Ovary (tissue), 9 donors: Measurements from ENCODE around the gene AMIGO1. TPM values are rescaled to one million over a fixed set of nuclear protein-coding genes. Genes with fewer than 3 reads are reported as not detected.

Source experiments
- DNase-seq, 5 donors: peaks; one replicate each; pipeline ENCODE4 v3.0.0-alpha.2; 2019 to 2020
- H3K27ac ChIP-seq, 2 donors: fragments of 200-600 bp; one replicate each; pipeline versions ENCODE4 v1.5.1 to v1.8.0; 2019 to 2022
- H3K27me3 ChIP-seq: fragments of 200-600 bp; one replicate; pipeline ENCODE4 v1.8.0; 2022
- H3K36me3 ChIP-seq: fragments of 200-600 bp; sonication (generic); one replicate; pipeline ENCODE4 v1.5.1; 2019
- H3K4me1 ChIP-seq: one replicate; pipeline ENCODE4 v1.8.1; 2013; ENCODE audit warnings: mild to moderate bottlenecking, moderate library complexity; ENCODE audit not compliant: insufficient read depth
- H3K4me3 ChIP-seq: fragments of 200-600 bp; sonication (generic); one replicate; pipeline ENCODE4 v1.5.1; 2017
- H3K9me3 ChIP-seq, 2 donors: fragments of 200-600 bp in 1 of 2; sonication (generic) in 1 of 2; one replicate each; pipeline versions ENCODE4 v1.5.1 to v1.8.1; 2013 to 2019; ENCODE audit warnings: mild to moderate bottlenecking in 1 of 2, moderate library complexity in 1 of 2
- CTCF ChIP-seq, 3 donors: fragments of 450-650 bp in 2 of 3; fragments of 200-600 bp in 1 of 3; IDR thresholded peaks; one replicate each; pipeline versions ENCODE4 v1.5.1 to v1.8.0; 2016 to 2022; ENCODE audit warnings: antibody characterized with exemption in 3 of 3, mild to moderate bottlenecking in 1 of 3
- EP300 ChIP-seq: sonication (generic); formaldehyde crosslinking; IDR thresholded peaks from one replicate; pipeline ENCODE4 v1.6.1; 2017; ENCODE audit warnings: antibody characterized with exemption
- POLR2A ChIP-seq: fragments of 450-650 bp; IDR thresholded peaks from one replicate; pipeline ENCODE4 v1.6.1; 2017; ENCODE audit warnings: antibody characterized with exemption, mild to moderate bottlenecking, moderate library complexity
- WGBS, 3 donors: extraction: QIAGEN DNeasy Blood & Tissue Kit in 1 of 3; methylation state at CpG; one replicate each; pipeline versions ENCODE4 v1.1.5 to v1.1.7; 2013 to 2017; 5-methylcytosine and 5-hydroxymethylcytosine counted together
- intact Hi-C, 4 donors: fragments of 100-400 bp; cut with DNase I; formaldehyde crosslinking; loops; one replicate each; pipeline versions ENCODE4 v1.11.0 to v1.15.1; 2022 to 2023
- polyA plus RNA-seq, 2 donors: library from polyadenylated mRNA; stranded (reverse); fragments of 200-250 nt in 1 of 2; fragments of 350-450 nt in 1 of 2; fragmentation: Illumina TruSeq in 1 of 2; extraction: RNeasy Lipid Tissue Mini Kit (QIAGEN cat#74804) in 1 of 2; gene quantifications; one replicate each; pipeline ENCODE4 v1.2.3, GENCODE V29; 2013 to 2014
- total RNA-seq, 7 donors: library from RNA; depleted of rRNA in 2 of 7; stranded (reverse); fragments of >200 nt in 2 of 7; fragmentation: NEBNext Ultra II Directional in 3 of 7; extraction: Animal tissue kit (Norgen Biotek cat#: 25700) in 3 of 7; gene quantifications; one replicate each; pipeline versions ENCODE4 v1.1.0 to v1.2.4, GENCODE V29; 2016 to 2023
- donor health status: DM: no; HTN: no; CAD: no; lungs with moderate emphysema.
- donor health status: DM: no; HTN: no; CAD: no.
- donor health status: Bipolar disorder and iron deficiency.
- donor health status: DM: yes; HTN: yes; CAD: no.
- donor health status: DM: no; HTN: no; CAD: no.
- donor health status: DM: yes; HTN: yes; CAD: no.

The AMIGO1 gene
- total and polyA plus RNA-seq, 9 donors, result 6.3 to 18.0 (median 10.8) TPM

GRCh38 chr1:109531380-109531779 lies 21.9 kb upstream of the AMIGO1 start:
- Histone ChIP-seq H3K9me3 (no peaks in the 10 kb centered on the region), H3K4me1 (peaks cover 4% of the 10 kb centered on the region), H3K27me3 (no peaks in the 10 kb centered on the region), H3K4me3 (no peak overlapping the region), H3K27ac (no peak overlapping the region), H3K36me3 (no peaks in the 10 kb centered on the region)
- intact Hi-C loops, result loop anchor here (2.0 to 10.0 kb wide), 5 partner anchors 39 to 269 kb away; partner anchors contain the start of genes CYB561D1 (in 3 of the 4) and PSMA5 (in 2 of the 4)
- no peak for DNase-seq
- 81 to 91% (median 84%) methylated on average over 4 of the region's 4 CpGs for WGBS, 3 donors
- no peak for TF ChIP-seq CTCF (IDR thresholded peaks at IDR 0.05)
- no peak for TF ChIP-seq EP300
- no peak for TF ChIP-seq POLR2A

GRCh38 chr1:109530457-109531087 lies 21.0 kb upstream of the AMIGO1 start:
- H3K27me3 ChIP-seq, result no peaks in the 10 kb centered on the region
- no peaks in the 10 kb centered on the region for H3K9me3 ChIP-seq
- no peak for DNase-seq
- TF ChIP-seq POLR2A, result no peak
- no peak for TF ChIP-seq EP300
- TF ChIP-seq CTCF (IDR thresholded peaks at IDR 0.05), result no peak
- 75 to 83% (median 77%) methylated on average over 13 of the region's 13 CpGs for WGBS, 3 donors
- peaks cover 3% of the 10 kb centered on the region for H3K4me1 ChIP-seq
- H3K4me3 ChIP-seq, result no peak overlapping the region
- no peak overlapping the region for H3K27ac ChIP-seq
- H3K36me3 ChIP-seq, result no peaks in the 10 kb centered on the region
- intact Hi-C loops, result loop anchor here (2.0 to 10.0 kb wide), 5 partner anchors 38 to 268 kb away; partner anchors contain the start of genes CYB561D1 (in 3 of the 4) and PSMA5 (in 2 of the 4)

- peaks cover 3% of the 10 kb centered on the region for H3K4me1 ChIP-seq
- H3K36me3 ChIP-seq, result no peaks in the 10 kb centered on the region
- TF ChIP-seq CTCF (IDR thresholded peaks at IDR 0.05), result no peak
- TF ChIP-seq POLR2A, result no peak
- no peak for TF ChIP-seq EP300
- intact Hi-C loops, result loop anchor here (2.0 to 10.0 kb wide), 5 partner anchors 38 to 268 kb away; partner anchors contain the start of genes CYB561D1 (in 3 of the 4) and PSMA5 (in 2 of the 4)
- no peak overlapping the region for H3K27ac ChIP-seq
- no peak for DNase-seq
- 67 to 80% (median 77%) methylated on average over 8 of the region's 8 CpGs for WGBS, 3 donors
- H3K27me3 ChIP-seq, result no peaks in the 10 kb centered on the region
- no peaks in the 10 kb centered on the region for H3K9me3 ChIP-seq
- H3K4me3 ChIP-seq, result no peak overlapping the region
Measured at GRCh38 chr1:109529881-109530456, 20.4 kb upstream of the AMIGO1 start.

GRCh38 chr1:109528712-109529111 lies 19.2 kb upstream of the AMIGO1 start:
- intact Hi-C loops, result no loop called here
- no peak for TF ChIP-seq POLR2A
- TF ChIP-seq EP300, result no peak
- TF ChIP-seq CTCF (IDR thresholded peaks at IDR 0.05), result no peak
- no peaks in the 10 kb centered on the region for H3K27me3 ChIP-seq

More at GRCh38 chr1:109528712-109529111, 19.2 kb upstream of the AMIGO1 start:
- no peaks in the 10 kb centered on the region for H3K36me3 ChIP-seq
- WGBS, 3 donors, result 66 to 83% (median 81%) methylated on average over 3 of the region's 3 CpGs
- no peak overlapping the region for H3K4me3 ChIP-seq
- H3K4me1 ChIP-seq, result peaks cover 3% of the 10 kb centered on the region
- H3K27ac ChIP-seq, result no peak overlapping the region
- DNase-seq, result no peak
- no peaks in the 10 kb centered on the region for H3K9me3 ChIP-seq
